Vagina (tissue), 2 donors: Measurements from ENCODE around the gene IL19. TPM values are rescaled to one million over a fixed set of nuclear protein-coding genes. Genes with fewer than 3 reads are reported as not detected.

Experiments
- DNase-seq, 2 donors: peaks; one replicate each; pipeline ENCODE4 v3.0.0-alpha.2; 2017; ENCODE audit errors: extremely low spot score in 2 of 2
- H3K27ac ChIP-seq: fragments of 200-600 bp; sonication (generic); one replicate; pipeline ENCODE4 v1.5.1; 2019
- H3K27me3 ChIP-seq: fragments of 200-600 bp; sonication (generic); one replicate; pipeline ENCODE4 v1.5.1; 2019
- H3K36me3 ChIP-seq, 2 donors: fragments of 200-600 bp; sonication (generic); one replicate each; pipeline ENCODE4 v1.5.1; 2017 to 2019
- H3K4me1 ChIP-seq: fragments of 200-600 bp; sonication (generic); one replicate; pipeline ENCODE4 v1.5.1; 2019
- H3K4me3 ChIP-seq, 2 donors: fragments of 200-600 bp; sonication (generic); 1 replicate in 1 of 2; 2 replicates in 1 of 2; pipeline ENCODE4 v1.5.1; 2016 to 2019
- H3K9me3 ChIP-seq: fragments of 200-600 bp; sonication (generic); one replicate; pipeline ENCODE4 v1.5.1; 2019
- CTCF ChIP-seq, 3 experiments: fragments of 450-650 bp in 2 of 3; fragments of 200-600 bp in 1 of 3; sonication (generic) in 1 of 3; IDR thresholded peaks; one replicate each; pipeline ENCODE4 v1.5.1; 2017 to 2019; ENCODE audit warnings: antibody characterized with exemption in 3 of 3, mild to moderate bottlenecking in 2 of 3, moderate library complexity in 2 of 3
- POLR2A ChIP-seq, 2 donors: fragments of 450-650 bp; IDR thresholded peaks; one replicate each; pipeline ENCODE4 v1.6.1; 2017; ENCODE audit warnings: antibody characterized with exemption in 2 of 2, mild to moderate bottlenecking in 2 of 2, moderate library complexity in 2 of 2
- POLR2AphosphoS5 ChIP-seq, 2 donors: sonication (generic); formaldehyde crosslinking; IDR thresholded peaks; one replicate each; pipeline ENCODE4 v1.9.0; 2017; ENCODE audit warnings: antibody characterized with exemption in 2 of 2, mild to moderate bottlenecking in 2 of 2, low read depth in 1 of 2; ENCODE audit not compliant: insufficient read depth in 1 of 2
- intact Hi-C: fragments of 100-400 bp; cut with DNase I; formaldehyde crosslinking; loops from one replicate; pipeline ENCODE4 v1.15.1; 2023
- total RNA-seq: library from RNA; depleted of rRNA; stranded (reverse); fragments of >200 nt; gene quantifications from one replicate; pipeline ENCODE4 v1.2.3, GENCODE V29; 2016

IL19 gene
- total RNA-seq, 1 donor from 2014 or later = not detected

DNA sequence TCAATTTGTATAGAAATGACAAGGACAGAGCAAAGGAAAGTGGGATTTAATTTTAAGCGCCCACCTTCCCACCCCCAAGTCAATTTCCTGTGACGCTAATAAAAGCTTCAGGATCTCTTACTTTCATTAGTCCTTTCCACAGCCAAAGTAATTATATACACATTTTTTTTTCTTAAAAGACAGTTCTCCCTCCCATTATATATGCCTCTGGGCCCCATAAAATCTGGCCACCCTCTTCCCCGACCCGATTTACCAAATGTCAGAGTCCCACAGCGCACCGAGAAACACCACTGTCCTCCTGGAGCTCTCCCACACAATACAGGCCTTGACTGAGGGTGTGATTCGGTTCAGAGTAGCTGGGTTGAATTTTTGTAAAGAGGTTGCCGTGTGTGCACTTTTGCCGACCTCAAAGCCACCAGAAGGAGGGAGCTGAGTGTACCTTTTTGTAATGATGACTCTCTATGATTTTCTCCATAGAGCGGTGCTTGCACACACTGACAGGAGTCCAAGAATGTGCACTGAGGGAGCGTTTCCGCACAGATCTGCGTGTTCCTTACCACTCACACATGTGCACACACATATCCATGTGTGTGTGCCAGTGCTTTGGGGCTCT is 27.9 kb downstream of the IL19 start:
- H3K36me3 ChIP-seq = no peaks in the 10 kb centered on the region
- no peak overlapping the region for H3K27ac ChIP-seq
- intact Hi-C loops = no loop called here
- TF ChIP-seq POLR2A (IDR thresholded peaks at IDR 0.05) (no peak), POLR2AphosphoS5 (IDR thresholded peaks at IDR 0.05; ENCODE audit: insufficient read depth in 1 of 2, low read depth in 1 of 2) (no peak), CTCF (IDR thresholded peaks at IDR 0.05) (no peak)
- no peak for DNase-seq
- no peak overlapping the region for H3K4me3 ChIP-seq
- H3K4me1 ChIP-seq = no peaks in the 10 kb centered on the region
- no peaks in the 10 kb centered on the region for H3K9me3 ChIP-seq
- H3K27me3 ChIP-seq = no peaks in the 10 kb centered on the region

DNA sequence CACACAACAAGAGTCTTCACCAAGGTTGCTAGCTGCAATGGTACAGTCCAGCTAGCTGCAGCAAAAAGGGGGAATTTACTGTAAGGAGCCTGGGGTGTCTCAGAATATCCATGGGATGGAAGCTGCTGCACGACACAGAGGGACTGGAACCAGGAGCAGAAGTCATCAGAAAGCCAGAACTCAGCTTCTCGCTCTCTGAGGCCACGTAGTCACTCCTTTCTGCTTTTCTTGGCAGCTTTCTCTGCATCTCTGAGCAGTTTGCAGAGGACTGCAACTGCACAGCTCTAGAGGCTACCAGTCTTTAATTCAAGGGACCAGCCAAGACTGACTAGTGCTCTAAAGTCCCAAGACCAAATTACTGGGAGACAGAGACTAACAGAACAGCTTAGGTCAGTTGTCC is 28.7 kb downstream of the IL19 start:
- no peak overlapping the region for H3K4me3 ChIP-seq
- no peak for TF ChIP-seq POLR2A (IDR thresholded peaks at IDR 0.05)
- TF ChIP-seq POLR2AphosphoS5 (IDR thresholded peaks at IDR 0.05; ENCODE audit: insufficient read depth in 1 of 2, low read depth in 1 of 2) = no peak
- TF ChIP-seq CTCF (IDR thresholded peaks at IDR 0.05) = no peak
- no peaks in the 10 kb centered on the region for H3K27me3 ChIP-seq
- DNase-seq = no peak
- no peaks in the 10 kb centered on the region for H3K4me1 ChIP-seq
- intact Hi-C loops = no loop called here
- no peak overlapping the region for H3K27ac ChIP-seq
- no peaks in the 10 kb centered on the region for H3K9me3 ChIP-seq
- H3K36me3 ChIP-seq = no peaks in the 10 kb centered on the region

DNA sequence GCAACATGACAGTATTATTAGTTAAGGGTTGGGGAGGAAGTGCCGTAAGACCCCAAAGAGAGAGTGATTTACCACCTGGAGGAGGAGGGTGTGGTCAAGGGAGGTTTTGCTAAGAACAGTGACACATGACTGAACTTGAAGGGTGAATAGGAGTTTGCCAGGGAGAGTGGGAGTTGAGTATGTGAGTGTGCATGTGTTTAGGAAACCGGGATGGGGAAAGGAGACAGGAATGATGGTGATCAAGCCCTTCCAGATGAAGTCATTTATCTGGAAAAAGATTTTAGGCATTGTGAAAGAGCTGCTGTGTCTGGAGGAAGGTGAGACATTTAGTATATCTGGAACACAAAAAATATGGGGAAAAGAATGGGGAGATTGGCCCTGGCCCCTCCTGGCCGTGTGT is 29.8 kb downstream of the IL19 start:
- H3K36me3 ChIP-seq = no peaks in the 10 kb centered on the region
- no peaks in the 10 kb centered on the region for H3K4me1 ChIP-seq
- H3K4me3 ChIP-seq = no peak overlapping the region
- DNase-seq = no peak
- no peak overlapping the region for H3K27ac ChIP-seq
- H3K9me3 ChIP-seq = no peaks in the 10 kb centered on the region
- TF ChIP-seq POLR2A (IDR thresholded peaks at IDR 0.05) (no peak), CTCF (IDR thresholded peaks at IDR 0.05) (no peak), POLR2AphosphoS5 (IDR thresholded peaks at IDR 0.05; ENCODE audit: insufficient read depth in 1 of 2, low read depth in 1 of 2) (no peak)
- H3K27me3 ChIP-seq = no peaks in the 10 kb centered on the region
- intact Hi-C loops = no loop called here

DNA sequence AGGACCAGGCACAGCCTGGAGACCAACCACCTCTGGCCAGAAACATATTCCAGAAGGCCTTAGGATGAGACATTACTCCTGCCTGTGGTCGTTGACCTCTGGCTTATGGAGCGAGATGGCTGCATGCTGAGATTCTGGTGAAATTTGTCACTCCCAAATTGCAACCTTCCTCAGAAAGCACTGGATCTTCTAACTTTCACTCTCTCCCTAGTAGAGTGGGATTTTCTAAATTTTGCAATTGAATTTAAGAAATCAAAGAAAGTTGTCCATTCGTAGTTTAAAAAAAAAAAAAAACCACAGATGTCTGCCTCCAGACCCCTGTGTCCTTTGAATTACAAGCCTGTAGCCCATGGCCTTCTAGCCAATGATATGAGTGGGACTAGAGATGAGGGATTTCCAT is 30.3 kb downstream of the IL19 start:
- H3K27me3 ChIP-seq = no peaks in the 10 kb centered on the region
- no peaks in the 10 kb centered on the region for H3K4me1 ChIP-seq
- H3K9me3 ChIP-seq = no peaks in the 10 kb centered on the region
- intact Hi-C loops = no loop called here
- no peaks in the 10 kb centered on the region for H3K36me3 ChIP-seq
- H3K4me3 ChIP-seq = no peak overlapping the region
- no peak for DNase-seq
- no peak overlapping the region for H3K27ac ChIP-seq
- TF ChIP-seq POLR2AphosphoS5 (IDR thresholded peaks at IDR 0.05; ENCODE audit: insufficient read depth in 1 of 2, low read depth in 1 of 2) = no peak
- no peak for TF ChIP-seq POLR2A (IDR thresholded peaks at IDR 0.05)
- no peak for TF ChIP-seq CTCF (IDR thresholded peaks at IDR 0.05)

- TF ChIP-seq POLR2AphosphoS5 (IDR thresholded peaks at IDR 0.05; ENCODE audit: insufficient read depth in 1 of 2, low read depth in 1 of 2) = no peak
- TF ChIP-seq POLR2A (IDR thresholded peaks at IDR 0.05) = no peak
- TF ChIP-seq CTCF (IDR thresholded peaks at IDR 0.05) = no peak
- Histone ChIP-seq H3K27me3 (no peaks in the 10 kb centered on the region), H3K4me1 (no peaks in the 10 kb centered on the region), H3K4me3 (no peak overlapping the region), H3K36me3 (no peaks in the 10 kb centered on the region), H3K27ac (no peak overlapping the region), H3K9me3 (no peaks in the 10 kb centered on the region)
- intact Hi-C loops = no loop called here
- DNase-seq = no peak
Observed at GRCh38 chr1:206801467-206801866, 30.9 kb downstream of the IL19 start.
